Neural crest cell (in vitro differentiated cells): ENCODE data around the gene GCH1. TPM values are rescaled to one million over a fixed set of nuclear protein-coding genes. Genes with fewer than 3 reads are reported as not detected.

Experiments
- DNase-seq: peaks from one replicate; pipeline ENCODE4 v3.0.0; 2021; ENCODE audit warnings: low read depth, mixed read lengths, low spot score
- H3K27ac Mint-ChIP-seq: one replicate; pipeline ENCODE4 v1.8.0; 2021; ENCODE audit warnings: mild to moderate bottlenecking, mixed read lengths; ENCODE audit not compliant: unreplicated experiment
- H3K27me3 Mint-ChIP-seq: 2 replicates; pipeline ENCODE4 v1.8.0; 2021; ENCODE audit warnings: low read depth, mild to moderate bottlenecking, mixed read lengths
- H3K36me3 Mint-ChIP-seq: 2 replicates; pipeline ENCODE4 v1.8.0; 2021; ENCODE audit warnings: low read depth, mild to moderate bottlenecking, mixed read lengths
- H3K4me1 Mint-ChIP-seq: 2 replicates; pipeline ENCODE4 v1.8.0; 2021; ENCODE audit warnings: mixed read lengths
- H3K4me3 Mint-ChIP-seq: one replicate; pipeline ENCODE4 v1.8.0; 2021; ENCODE audit warnings: mild to moderate bottlenecking, mixed read lengths
- H3K9me3 Mint-ChIP-seq: 2 replicates; pipeline ENCODE4 v1.8.0; 2021; ENCODE audit warnings: mixed read lengths
- CTCF ChIP-seq: fragments of 200-600 bp; sonication (generic); conservative IDR thresholded peaks from 2 replicates; pipeline ENCODE4 v1.5.0; 2021; ENCODE audit warnings: antibody characterized with exemption, mild to moderate bottlenecking
- total RNA-seq: library from RNA; stranded (reverse); gene quantifications from 2 replicates; pipeline ENCODE4 v1.2.1, GENCODE V29; 2021

Gene GCH1
- total RNA-seq, 1 donor from 2014 or later: 4.3 TPM

- no peak overlapping the region for H3K27ac Mint-ChIP-seq
- no peak for TF ChIP-seq CTCF
- no peak for DNase-seq
- no peaks in the 10 kb centered on the region for H3K27me3 Mint-ChIP-seq
- no peaks in the 10 kb centered on the region for H3K36me3 Mint-ChIP-seq
- H3K4me3 Mint-ChIP-seq: no peak overlapping the region
- no peaks in the 10 kb centered on the region for H3K4me1 Mint-ChIP-seq
- H3K9me3 Mint-ChIP-seq: no peaks in the 10 kb centered on the region
These were observed 63.6 kb downstream of the GCH1 start for GRCh38 chr14:54838931-54839512.

GRCh38 chr14:54837508-54838149, 65.0 kb downstream of the GCH1 start:
- H3K27ac Mint-ChIP-seq: no peak overlapping the region
- TF ChIP-seq CTCF: no peak
- no peak for DNase-seq

GRCh38 chr14:54836231-54836630, 66.4 kb downstream of the GCH1 start:
- Mint-ChIP-seq H3K4me3 (no peak overlapping the region), H3K27me3 (no peaks in the 10 kb centered on the region), H3K9me3 (no peaks in the 10 kb centered on the region), H3K27ac (no peak overlapping the region), H3K4me1 (no peaks in the 10 kb centered on the region), H3K36me3 (no peaks in the 10 kb centered on the region)
- TF ChIP-seq CTCF: no peak
- no peak for DNase-seq

More at GRCh38 chr14:54837508-54838149, 65.0 kb downstream of the GCH1 start:
- no peaks in the 10 kb centered on the region for H3K4me1 Mint-ChIP-seq
- H3K4me3 Mint-ChIP-seq: no peak overlapping the region
- no peaks in the 10 kb centered on the region for H3K27me3 Mint-ChIP-seq
- no peaks in the 10 kb centered on the region for H3K36me3 Mint-ChIP-seq
- H3K9me3 Mint-ChIP-seq: no peaks in the 10 kb centered on the region

- no peak overlapping the region for H3K4me3 Mint-ChIP-seq
These were observed 67.9 kb downstream of the GCH1 start for GRCh38 chr14:54834727-54835126.

GRCh38 chr14:54834081-54834480, 68.5 kb downstream of the GCH1 start:
- H3K4me1 Mint-ChIP-seq: no peaks in the 10 kb centered on the region
- TF ChIP-seq CTCF: no peak
- H3K36me3 Mint-ChIP-seq: no peaks in the 10 kb centered on the region
- no peak overlapping the region for H3K27ac Mint-ChIP-seq
- H3K27me3 Mint-ChIP-seq: peaks cover 6% of the 10 kb centered on the region
- H3K9me3 Mint-ChIP-seq: peaks cover 5% of the 10 kb centered on the region
- H3K4me3 Mint-ChIP-seq: no peak overlapping the region
- no peak for DNase-seq

More at GRCh38 chr14:54834727-54835126, 67.9 kb downstream of the GCH1 start:
- no peak for DNase-seq
- no peak for TF ChIP-seq CTCF
- H3K27me3 Mint-ChIP-seq: peaks cover 6% of the 10 kb centered on the region
- H3K27ac Mint-ChIP-seq: no peak overlapping the region
- no peaks in the 10 kb centered on the region for H3K36me3 Mint-ChIP-seq
- H3K9me3 Mint-ChIP-seq: peaks cover 5% of the 10 kb centered on the region
- no peaks in the 10 kb centered on the region for H3K4me1 Mint-ChIP-seq
